Activated B cell treated with CpG ODN at 0.5 μM for 24 hours (primary cell): ENCODE measurements around the gene RDH11. TPM values are rescaled to one million over a fixed set of nuclear protein-coding genes. Genes with fewer than 3 reads are reported as not detected.

Experiments
- ATAC-seq: fragments of 200-7000 bp; cut with Tn5 transposase; one replicate; pipeline ENCODE4 v1.10.0; 2021; ENCODE audit warnings: low read depth, mild to moderate bottlenecking, moderate library complexity
- CTCF ChIA-PET: fragments of 350-600 bp; sonication (Branson Sonifier 250); formaldehyde crosslinking; loops from one replicate; lab custom pipeline; 2021; ENCODE audit warnings: antibody characterized with exemption; lab: Charles Lee
- POLR2A ChIA-PET: fragments of 350-600 bp; sonication (Branson Sonifier 250); formaldehyde crosslinking; loops from one replicate; lab custom pipeline; 2021; ENCODE audit warnings: antibody characterized with exemption; lab: Charles Lee
- DNase-seq: peaks from one replicate; pipeline ENCODE4 v3.0.0; 2022
- H3K27ac Mint-ChIP-seq: one replicate; pipeline ENCODE4 v1.8.0; 2020; ENCODE audit warnings: mixed read lengths
- H3K27me3 Mint-ChIP-seq: one replicate; pipeline ENCODE4 v1.8.0; 2021; ENCODE audit warnings: mixed read lengths
- H3K36me3 Mint-ChIP-seq: one replicate; pipeline ENCODE4 v1.8.0; 2021; ENCODE audit warnings: low read depth, mixed read lengths
- H3K4me1 Mint-ChIP-seq: one replicate; pipeline ENCODE4 v1.8.0; 2021; ENCODE audit warnings: mixed read lengths
- H3K4me3 Mint-ChIP-seq: one replicate; pipeline ENCODE4 v1.8.0; 2020; ENCODE audit warnings: mild to moderate bottlenecking, mixed read lengths
- H3K9me3 Mint-ChIP-seq: one replicate; pipeline ENCODE4 v1.8.0; 2020; ENCODE audit warnings: mixed read lengths
- CTCF ChIP-seq: fragments of 200-600 bp; IDR thresholded peaks from one replicate; pipeline ENCODE4 v1.8.0; 2022; ENCODE audit warnings: antibody characterized with exemption, mild to moderate bottlenecking
- intact Hi-C: fragments of 100-400 bp; cut with micrococcal nuclease; formaldehyde crosslinking; loops from one replicate; pipeline ENCODE4 v1.15.1; 2024
- total RNA-seq: library from RNA; stranded (reverse); gene quantifications from 2 replicates; pipeline ENCODE4 v1.2.3, GENCODE V29; 2022

The RDH11 gene
- total RNA-seq, 1 donor from 2014 or later = 34.7 TPM

DNA sequence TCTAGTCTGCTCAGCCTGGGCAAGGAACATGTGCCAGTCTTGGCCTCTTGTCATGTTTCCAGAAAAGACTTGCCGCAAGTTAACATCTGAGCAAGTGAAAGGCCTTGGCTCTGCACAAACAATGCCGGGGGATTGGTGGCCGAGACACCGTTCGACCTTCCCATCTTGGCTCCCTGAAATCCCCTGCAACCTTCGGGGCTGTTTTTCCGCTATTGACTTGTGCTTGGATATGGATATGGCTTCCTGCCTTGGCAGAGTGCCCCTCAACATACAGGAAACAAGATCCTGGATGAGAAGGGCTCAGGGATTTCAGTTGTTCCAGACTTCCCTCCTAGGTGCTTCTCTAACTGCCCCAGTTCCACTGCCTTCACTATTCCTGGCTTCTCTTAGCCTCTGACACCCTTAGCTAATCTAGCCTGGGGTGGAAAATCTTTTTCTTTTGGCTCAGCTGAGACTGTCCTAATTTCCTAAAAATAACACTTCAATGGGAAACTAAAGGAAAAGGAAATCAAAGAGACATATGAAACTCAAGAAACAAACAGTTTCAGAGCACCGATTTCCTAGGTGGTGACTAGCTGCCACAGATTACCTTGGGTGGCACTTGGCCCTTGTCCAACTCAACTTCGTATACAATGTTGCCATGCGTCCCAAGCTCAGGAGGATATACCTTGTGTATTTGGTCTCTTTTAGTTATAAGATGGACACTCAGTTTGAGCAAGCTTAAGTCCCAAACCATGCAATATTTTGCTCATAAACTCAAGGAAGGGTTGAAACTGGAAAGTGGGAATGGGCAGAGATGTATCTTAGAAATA lies 40.0 kb upstream of the RDH11 start:
- Mint-ChIP-seq H3K27ac (no peak overlapping the region), H3K36me3 (no peaks in the 10 kb centered on the region), H3K4me1 (no peaks in the 10 kb centered on the region), H3K9me3 (no peaks in the 10 kb centered on the region), H3K27me3 (no peaks in the 10 kb centered on the region), H3K4me3 (no peak overlapping the region)
- POLR2A ChIA-PET = interaction anchor here (0.6 kb wide), 1 partner anchor 75 kb away, joined by 3 read pairs; no protein-coding TSS in a partner anchor
- no peak for TF ChIP-seq CTCF
- DNase-seq (no peak), ATAC-seq (no peak)
- CTCF ChIA-PET = no interaction called here
- intact Hi-C loops = no loop called here

GRCh38 chr14:67734675-67735074 lies 39.1 kb upstream of the RDH11 start:
- no peaks in the 10 kb centered on the region for H3K36me3 Mint-ChIP-seq
- H3K27me3 Mint-ChIP-seq = no peaks in the 10 kb centered on the region
- DNase-seq = no peak
- intact Hi-C loops = no loop called here
- H3K4me1 Mint-ChIP-seq = no peaks in the 10 kb centered on the region
- no peak for ATAC-seq
- H3K9me3 Mint-ChIP-seq = no peaks in the 10 kb centered on the region
- no peak overlapping the region for H3K4me3 Mint-ChIP-seq
- no peak overlapping the region for H3K27ac Mint-ChIP-seq
- CTCF ChIA-PET = no interaction called here
- POLR2A ChIA-PET = no interaction called here
- TF ChIP-seq CTCF = no peak

DNA sequence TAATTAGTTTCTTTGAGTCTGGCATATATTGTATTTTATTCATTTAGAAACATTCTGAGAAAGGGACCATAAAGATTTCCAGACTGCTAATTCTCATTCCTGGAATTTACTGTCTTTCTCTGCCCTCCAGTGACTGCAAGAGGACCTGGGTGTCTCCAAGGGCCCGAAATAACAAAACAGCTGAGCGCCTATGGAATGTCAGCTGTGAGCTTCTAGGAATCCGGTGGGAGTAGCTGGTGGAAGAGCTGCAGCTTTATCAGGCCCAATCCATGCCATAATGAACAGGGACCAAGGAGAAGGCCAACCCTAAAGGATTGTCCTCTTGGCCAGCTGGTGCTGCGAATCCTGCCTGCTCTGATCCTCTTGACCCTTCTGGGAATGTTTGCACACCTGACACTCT lies 38.1 kb upstream of the RDH11 start:
- intact Hi-C loops = no loop called here
- H3K4me1 Mint-ChIP-seq = no peaks in the 10 kb centered on the region
- no peaks in the 10 kb centered on the region for H3K9me3 Mint-ChIP-seq
- DNase-seq (no peak), ATAC-seq (no peak)
- TF ChIP-seq CTCF = no peak
- H3K27ac Mint-ChIP-seq = no peak overlapping the region
- no peaks in the 10 kb centered on the region for H3K36me3 Mint-ChIP-seq
- ChIA-PET CTCF (no interaction called here), POLR2A (no interaction called here)
- no peaks in the 10 kb centered on the region for H3K27me3 Mint-ChIP-seq
- H3K4me3 Mint-ChIP-seq = no peak overlapping the region

GRCh38 chr14:67729072-67729885 lies 33.7 kb upstream of the RDH11 start:
- H3K27ac Mint-ChIP-seq = no peak overlapping the region
- intact Hi-C loops = no loop called here
- H3K27me3 Mint-ChIP-seq = peaks cover 7% of the 10 kb centered on the region
- no peaks in the 10 kb centered on the region for H3K9me3 Mint-ChIP-seq
- no peaks in the 10 kb centered on the region for H3K4me1 Mint-ChIP-seq
- H3K4me3 Mint-ChIP-seq = no peak overlapping the region
- ChIA-PET CTCF (no interaction called here), POLR2A (no interaction called here)
- TF ChIP-seq CTCF = no peak
- H3K36me3 Mint-ChIP-seq = no peaks in the 10 kb centered on the region
- DNase-seq (no peak), ATAC-seq (no peak)

- H3K27me3 Mint-ChIP-seq = peaks cover 14% of the 10 kb centered on the region
- H3K4me3 Mint-ChIP-seq = no peak overlapping the region
- ChIA-PET POLR2A (no interaction called here), CTCF (no interaction called here)
- H3K9me3 Mint-ChIP-seq = no peaks in the 10 kb centered on the region
- DNase-seq (no peak), ATAC-seq (no peak)
- no peaks in the 10 kb centered on the region for H3K36me3 Mint-ChIP-seq
- no peak for TF ChIP-seq CTCF
- H3K4me1 Mint-ChIP-seq = no peaks in the 10 kb centered on the region
- no peak overlapping the region for H3K27ac Mint-ChIP-seq
- intact Hi-C loops = no loop called here
These were observed 32.7 kb upstream of the RDH11 start for GRCh38 chr14:67728258-67728657.
